HG03175 (cell line): Measurements from ENCODE around the gene NUAK1.

ENCODE experiments used
- ATAC-seq: cut with Tn5 transposase; IDR thresholded peaks from one replicate; pipeline ENCODE4 v1.9.1; 2021; ENCODE audit warnings: mild to moderate bottlenecking, moderate library complexity; ENCODE audit not compliant: unreplicated experiment

Gene NUAK1

GRCh38 chr12:106085213-106085612, 53.5 kb downstream of the NUAK1 start:
- no peak for ATAC-seq

GRCh38 chr12:106084759-106085158, 54.0 kb downstream of the NUAK1 start:
- no peak for ATAC-seq

- no peak for ATAC-seq
Measured at GRCh38 chr12:106084014-106084671, 54.6 kb downstream of the NUAK1 start.

GRCh38 chr12:106082216-106083175, 56.3 kb downstream of the NUAK1 start:
- ATAC-seq = no peak

GRCh38 chr12:106081606-106082005, 57.1 kb downstream of the NUAK1 start:
- no peak for ATAC-seq

GRCh38 chr12:106080791-106081170, 58.0 kb downstream of the NUAK1 start:
- ATAC-seq = no peak

- ATAC-seq = no peak
Measured at GRCh38 chr12:106080041-106080790, 58.5 kb downstream of the NUAK1 start.

- no peak for ATAC-seq
Measured at GRCh38 chr12:106079148-106079738, 59.5 kb downstream of the NUAK1 start.

GRCh38 chr12:106078358-106079010, 60.3 kb downstream of the NUAK1 start:
- no peak for ATAC-seq

- ATAC-seq = no peak
Measured at GRCh38 chr12:106074706-106075392, 63.9 kb downstream of the NUAK1 start.

GRCh38 chr12:106074361-106074705, 64.4 kb downstream of the NUAK1 start:
- ATAC-seq = no peak

- no peak for ATAC-seq
Measured at GRCh38 chr12:106073179-106073578, 65.6 kb downstream of the NUAK1 start.

- ATAC-seq = no peak
Measured at GRCh38 chr12:106072751-106073150, 66.0 kb downstream of the NUAK1 start.

- no peak for ATAC-seq
Measured at GRCh38 chr12:106071686-106072085, 67.1 kb downstream of the NUAK1 start.

GRCh38 chr12:106070611-106071010, 68.1 kb downstream of the NUAK1 start:
- ATAC-seq = no peak

- no peak for ATAC-seq
Measured at GRCh38 chr12:106070147-106070546, 68.6 kb downstream of the NUAK1 start.

- ATAC-seq = no peak
Measured at GRCh38 chr12:106068296-106068695, 70.5 kb downstream of the NUAK1 start.

- ATAC-seq = no peak
Measured at GRCh38 chr12:106067606-106068205, 71.0 kb downstream of the NUAK1 start.

- ATAC-seq = no peak
Measured at GRCh38 chr12:106066726-106067325, 71.9 kb downstream of the NUAK1 start.
